H1 (cell line): ENCODE measurements around the gene NPAT. TPM values are rescaled to one million over a fixed set of nuclear protein-coding genes. Genes with fewer than 3 reads are reported as not detected.

Experiments
- MAFK ChIP-seq: IDR thresholded peaks from 2 replicates; pipeline ENCODE4 v1.6.1; 2012; ENCODE audit warnings: low read depth, mild to moderate bottlenecking, improper control_type of control experiment, low read length
- SP1 ChIP-seq: IDR thresholded peaks from 2 replicates; pipeline ENCODE4 v1.6.1; 2011; ENCODE audit warnings: low read depth, low read length
- TBP ChIP-seq: IDR thresholded peaks from 2 replicates; pipeline ENCODE4 v1.6.1; 2011; ENCODE audit warnings: low read depth, low read length, improper control_type of control experiment
- polyA plus RNA-seq, 7 experiments: library from polyadenylated mRNA; depleted of rRNA in 3 of 7; stranded (reverse) in 5 of 7; unstranded in 2 of 7; fragments of >200 nt in 5 of 7; fragments of 200-250 nt in 2 of 7; gene quantifications; 1 replicate in 5 of 7; 2 replicates in 1 of 7; 4 replicates in 1 of 7; pipeline versions ENCODE4 v1.2.1 to v1.2.3, GENCODE V29; 2011 to 2013; ENCODE audit warnings: missing spikeins in 2 of 7, mixed read lengths in 2 of 7
- total RNA-seq: library from RNA; stranded (reverse); fragmentation: NEBNext Ultra II Directional; extraction: Animal tissue kit (Norgen Biotek cat#: 25700); gene quantifications from 2 replicates; pipeline ENCODE4 v1.2.1, GENCODE V29; 2021

Gene NPAT
- total and polyA plus RNA-seq, 2 of the 8 experiments (the other 6 are each of a cell fraction or from before 2014, with no cell fraction given), result 4.6 to 23.4 TPM

DNA sequence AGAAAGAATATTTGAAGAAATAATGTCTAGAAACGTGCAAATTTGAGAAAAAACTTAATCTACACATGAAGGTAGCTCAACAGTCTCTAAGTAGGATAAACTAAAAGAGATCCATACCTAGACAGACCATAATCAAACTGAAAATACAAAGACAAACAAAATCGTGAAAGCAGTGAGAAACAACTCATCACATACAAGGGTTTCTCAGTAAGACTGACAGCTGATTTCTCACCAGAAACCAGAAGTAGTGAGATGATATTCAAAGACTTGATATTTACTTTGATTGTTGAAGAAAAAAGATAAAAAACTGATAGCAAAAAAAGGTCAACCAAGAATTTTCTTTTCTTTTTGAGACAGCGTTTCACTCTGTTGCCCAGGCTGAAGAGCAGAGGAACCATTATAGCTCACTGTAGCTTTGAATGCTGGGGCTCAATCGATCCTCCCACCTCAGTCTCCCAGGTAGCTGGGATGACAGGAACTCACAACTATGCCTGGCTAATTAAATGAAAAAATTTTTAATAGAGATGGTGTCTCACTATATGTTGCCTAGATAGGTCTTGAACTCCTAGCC, 17.4 kb downstream of the NPAT start (continued):
- no peak for TF ChIP-seq TBP
- no peak for TF ChIP-seq SP1
- TF ChIP-seq MAFK, result no peak
